Right lobe of liver (tissue), 6 donors: Measurements from ENCODE around the gene JAKMIP1. TPM values are rescaled to one million over a fixed set of nuclear protein-coding genes. Genes with fewer than 3 reads are reported as not detected.
"Not testable (repeated sequence)": the region's sequence is repeated elsewhere in the genome, so short reads cannot be mapped to it uniquely, and the experiment has no call there.

Experiments used
- ATAC-seq, 4 donors: fragments of 200-7000 bp; cut with Tn5 transposase; one replicate each; pipeline ENCODE4 v1.9.1; 2020; ENCODE audit warnings: mild to moderate bottlenecking in 4 of 4, moderate library complexity in 4 of 4
- DNase-seq, 3 donors: peaks; one replicate each; pipeline ENCODE4 v3.0.0-alpha.2; 2020
- H3K27ac ChIP-seq, 3 donors: fragments of 200-600 bp; one replicate each; pipeline ENCODE4 v1.8.0; 2022
- H3K27me3 ChIP-seq, 2 donors: fragments of 200-600 bp; one replicate each; pipeline ENCODE4 v1.8.0; 2022
- H3K36me3 ChIP-seq, 4 donors: fragments of 200-600 bp; sonication (generic) in 1 of 4; one replicate each; pipeline versions ENCODE4 v1.5.1 to v1.8.0; 2017 to 2022; ENCODE audit warnings: control low read depth in 1 of 4
- H3K4me1 ChIP-seq, 4 donors: fragments of 200-600 bp; sonication (generic) in 1 of 4; one replicate each; pipeline versions ENCODE4 v1.5.1 to v1.8.0; 2017 to 2022; ENCODE audit warnings: control low read depth in 1 of 4
- H3K4me3 ChIP-seq, 3 donors: fragments of 200-600 bp; one replicate each; pipeline ENCODE4 v1.8.0; 2022
- H3K9me3 ChIP-seq, 4 donors: fragments of 200-600 bp; sonication (generic) in 1 of 4; one replicate each; pipeline versions ENCODE4 v1.5.1 to v1.8.0; 2017 to 2022; ENCODE audit warnings: control low read depth in 1 of 4
- POLR2A ChIP-seq: fragments of 450-650 bp; IDR thresholded peaks from one replicate; pipeline ENCODE4 v1.6.1; 2017; ENCODE audit warnings: antibody characterized with exemption, mild to moderate bottlenecking
- WGBS: methylation state at CpG from one replicate; pipeline ENCODE4 v1.1.6; 2018; ENCODE audit warnings: low coverage, low lambda C conversion rate; ENCODE audit not compliant: insufficient coverage; ENCODE audit errors: missing lambda C conversion rate; 5-methylcytosine and 5-hydroxymethylcytosine counted together
- intact Hi-C, 2 donors: fragments of 100-400 bp; cut with DNase I; formaldehyde crosslinking; loops; one replicate each; pipeline versions ENCODE4 v1.11.2 to v1.14.1; 2022
- total RNA-seq, 6 experiments: library from RNA; depleted of rRNA in 2 of 6; stranded (reverse); fragments of >200 nt in 2 of 6; fragmentation: NEBNext Ultra II Directional in 3 of 6; extraction: Animal tissue kit (Norgen Biotek cat#: 25700) in 3 of 6; gene quantifications; one replicate each; pipeline versions ENCODE4 v1.1.0 to v1.2.4, GENCODE V29; 2016 to 2023
- TF ChIP-seq, protein P1 (sequence below), 4 donors: fragments of 200-600 bp in 3 of 4; fragments of 450-650 bp in 1 of 4; IDR thresholded peaks; one replicate each; pipeline versions ENCODE4 v1.5.1 to v1.8.0; 2016 to 2022; ENCODE audit warnings: antibody characterized with exemption in 4 of 4, mild to moderate bottlenecking in 2 of 4
- donor health status: DM: no; HTN: yes; CAD: no.
- donor health status: DM: no; HTN: no; CAD: no.
- donor health status: DM: no; HTN: no; CAD: no.
- donor health status: DM: no; HTN: yes; CAD: no.
- donor health status: DM: no; HTN: yes; CAD: no.

Gene JAKMIP1
- total RNA-seq, 6 experiments from 2014 or later, result 0.12 TPM; not detected in 5

DNA sequence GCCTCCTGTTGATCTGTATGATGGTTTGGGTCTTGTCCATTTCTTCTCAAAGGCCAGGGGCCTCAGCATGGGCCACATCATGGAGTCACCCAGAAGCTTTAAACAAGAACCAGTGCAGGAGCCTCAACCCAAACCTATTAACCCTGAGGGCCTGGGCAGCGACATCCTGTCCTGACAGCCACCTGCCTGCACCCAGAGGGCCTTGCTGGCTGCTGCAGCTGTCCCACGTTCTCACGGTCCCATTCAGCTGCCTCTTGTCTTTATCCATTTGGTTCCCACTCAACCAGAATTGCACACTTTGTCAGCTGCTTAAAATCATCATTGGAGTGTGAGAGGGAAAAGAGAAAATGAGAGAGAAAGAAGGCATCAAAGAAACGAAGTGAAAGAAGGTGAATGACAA is 203.7 kb downstream of the JAKMIP1 start:
- no peaks in the 10 kb centered on the region for H3K4me1 ChIP-seq
- no peak overlapping the region for H3K27ac ChIP-seq
- H3K27me3 ChIP-seq, result no peaks in the 10 kb centered on the region
- intact Hi-C loops, result loop anchor here in 1 of 2 donors (5.0 kb wide), 1 partner anchor 91 kb away; no protein-coding TSS in a partner anchor
- no peaks in the 10 kb centered on the region for H3K36me3 ChIP-seq
- WGBS, result 39% methylated on average over 4 of the region's 4 CpGs
- no peak overlapping the region for H3K4me3 ChIP-seq
- TF ChIP-seq, protein P1, sequence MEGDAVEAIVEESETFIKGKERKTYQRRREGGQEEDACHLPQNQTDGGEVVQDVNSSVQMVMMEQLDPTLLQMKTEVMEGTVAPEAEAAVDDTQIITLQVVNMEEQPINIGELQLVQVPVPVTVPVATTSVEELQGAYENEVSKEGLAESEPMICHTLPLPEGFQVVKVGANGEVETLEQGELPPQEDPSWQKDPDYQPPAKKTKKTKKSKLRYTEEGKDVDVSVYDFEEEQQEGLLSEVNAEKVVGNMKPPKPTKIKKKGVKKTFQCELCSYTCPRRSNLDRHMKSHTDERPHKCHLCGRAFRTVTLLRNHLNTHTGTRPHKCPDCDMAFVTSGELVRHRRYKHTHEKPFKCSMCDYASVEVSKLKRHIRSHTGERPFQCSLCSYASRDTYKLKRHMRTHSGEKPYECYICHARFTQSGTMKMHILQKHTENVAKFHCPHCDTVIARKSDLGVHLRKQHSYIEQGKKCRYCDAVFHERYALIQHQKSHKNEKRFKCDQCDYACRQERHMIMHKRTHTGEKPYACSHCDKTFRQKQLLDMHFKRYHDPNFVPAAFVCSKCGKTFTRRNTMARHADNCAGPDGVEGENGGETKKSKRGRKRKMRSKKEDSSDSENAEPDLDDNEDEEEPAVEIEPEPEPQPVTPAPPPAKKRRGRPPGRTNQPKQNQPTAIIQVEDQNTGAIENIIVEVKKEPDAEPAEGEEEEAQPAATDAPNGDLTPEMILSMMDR (IDR thresholded peaks at IDR 0.05), result no peak
- TF ChIP-seq POLR2A, result no peak
- H3K9me3 ChIP-seq, result no peaks in the 10 kb centered on the region
- DNase-seq, result no peak
- ATAC-seq, result no peak

DNA sequence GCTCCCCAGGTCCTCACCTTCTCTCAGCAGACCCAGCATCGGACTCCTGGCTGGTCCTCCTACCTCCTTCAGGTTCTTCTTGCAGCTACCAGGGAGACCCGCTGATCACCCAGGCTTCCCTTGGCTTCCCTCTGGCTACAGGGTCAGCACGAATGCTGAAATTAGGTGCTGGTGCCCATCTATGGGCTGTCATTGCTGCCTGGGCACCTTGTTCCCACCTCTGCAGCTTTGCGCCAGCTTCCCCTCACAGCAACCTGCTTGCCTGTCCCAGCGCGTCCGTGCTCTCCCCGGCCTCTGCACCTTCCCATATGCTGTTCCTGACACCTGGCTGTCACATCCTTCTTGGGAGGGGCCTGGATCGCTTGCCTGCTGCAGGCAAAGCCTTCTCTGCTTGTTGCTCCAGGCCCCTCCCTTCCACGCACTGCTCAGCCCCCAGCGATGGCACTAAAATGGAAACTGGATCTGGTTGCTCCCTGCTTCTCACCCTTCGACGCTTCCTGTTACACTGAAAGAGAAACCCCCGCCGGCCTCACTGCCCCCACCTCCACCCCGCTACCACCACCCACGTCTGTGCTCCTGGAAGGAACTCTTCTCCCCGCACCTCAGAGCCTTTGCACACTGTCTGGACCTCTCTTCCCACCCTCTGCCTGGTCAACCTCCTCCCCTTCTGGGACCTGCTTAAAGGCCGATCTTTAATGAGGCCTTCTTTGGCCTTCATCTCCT is 204.3 kb downstream of the JAKMIP1 start:
- no peak for DNase-seq
- WGBS, result 36% methylated on average over 12 of the region's 19 CpGs

DNA sequence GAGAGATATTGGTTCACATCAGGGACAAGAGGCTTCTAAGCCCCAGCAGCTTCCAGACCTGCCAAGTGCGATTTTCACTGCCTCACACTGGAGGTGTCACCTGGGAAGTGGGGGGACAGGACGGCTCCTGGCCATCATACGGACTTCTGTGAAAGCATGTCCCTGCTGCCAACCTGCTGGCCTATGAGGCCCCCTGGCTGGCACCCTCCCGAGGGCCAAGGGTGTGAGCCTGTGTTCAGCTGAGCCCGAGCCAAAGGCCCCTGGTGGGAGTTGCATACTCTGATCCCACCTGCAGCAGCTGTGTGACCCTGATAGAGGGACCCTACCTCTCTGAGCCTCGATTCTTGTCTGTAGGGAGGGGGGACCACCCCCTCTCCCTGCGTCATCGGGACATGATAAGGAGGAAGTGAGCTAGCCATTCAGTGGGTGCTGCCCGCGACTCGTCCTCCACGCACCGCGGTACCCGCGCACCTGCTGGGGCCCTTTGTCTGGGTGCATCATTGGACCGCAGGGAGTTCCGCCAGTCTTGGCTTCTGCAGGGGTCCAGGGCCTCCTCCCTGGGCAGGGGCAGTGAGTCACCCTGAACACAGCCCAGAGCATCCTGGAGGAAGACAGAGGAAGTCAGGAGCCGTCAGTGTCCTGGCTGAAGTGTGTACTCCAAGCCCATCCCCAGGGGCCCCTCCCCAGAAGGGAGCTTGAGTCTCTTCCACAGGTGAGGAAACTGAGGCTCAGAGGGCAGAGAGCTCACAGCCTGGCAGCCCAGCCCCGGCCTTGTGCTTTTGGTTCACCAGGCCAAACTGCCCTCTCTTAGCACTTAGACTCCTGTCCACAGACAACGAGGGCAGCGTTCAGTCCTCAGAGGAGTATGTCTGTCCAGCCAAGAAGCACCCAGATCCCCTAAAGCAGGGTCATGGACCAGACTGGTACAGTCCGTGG is 206.2 kb downstream of the JAKMIP1 start:
- no peaks in the 10 kb centered on the region for H3K36me3 ChIP-seq
- DNase-seq (no peak), ATAC-seq (no peak)
- 43% methylated on average over 4 of the region's 23 CpGs for WGBS
- H3K9me3 ChIP-seq, result no peaks in the 10 kb centered on the region
- H3K4me1 ChIP-seq, result no peaks in the 10 kb centered on the region
- no peak overlapping the region for H3K4me3 ChIP-seq
- H3K27me3 ChIP-seq, result no peaks in the 10 kb centered on the region
- TF ChIP-seq, protein P1 (IDR thresholded peaks at IDR 0.05), result no peak
- H3K27ac ChIP-seq, result no peak overlapping the region
- intact Hi-C loops, result no loop called here

More for the DNA sequence above, 204.3 kb downstream of the JAKMIP1 start:
- intact Hi-C loops, result loop anchor here in 1 of 2 donors (5.0 kb wide), 1 partner anchor 91 kb away; no protein-coding TSS in a partner anchor
- TF ChIP-seq POLR2A, result no peak
- TF ChIP-seq, protein P1 (IDR thresholded peaks at IDR 0.05), result no peak
- Histone ChIP-seq H3K9me3 (no peaks in the 10 kb centered on the region), H3K27ac (no peak overlapping the region), H3K4me3 (no peak overlapping the region), H3K27me3 (no peaks in the 10 kb centered on the region), H3K4me1 (no peaks in the 10 kb centered on the region), H3K36me3 (no peaks in the 10 kb centered on the region)
- no peak for ATAC-seq

DNA sequence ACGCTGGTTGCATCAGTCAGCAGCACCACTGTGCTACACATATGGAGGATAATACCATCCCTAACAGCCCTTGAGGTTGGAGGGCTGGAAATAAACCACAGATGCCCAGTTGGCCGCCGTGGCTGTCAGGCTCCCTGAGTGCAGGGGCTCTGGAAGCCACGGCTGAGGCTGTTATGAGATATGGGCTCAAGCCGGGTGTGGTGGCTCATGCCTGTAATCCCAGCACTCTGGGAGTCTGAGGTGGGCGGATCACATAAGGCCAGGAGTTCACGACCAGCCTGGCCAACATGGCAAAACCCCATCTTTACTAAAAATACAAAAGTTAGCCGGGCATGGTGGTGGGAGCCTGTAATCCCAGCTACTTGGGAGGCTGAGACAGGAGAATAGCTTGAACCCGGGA is 207.0 kb downstream of the JAKMIP1 start:
- H3K4me1 ChIP-seq, H3K27me3 ChIP-seq, H3K36me3 ChIP-seq, intact Hi-C loops, H3K27ac ChIP-seq, DNase-seq, H3K9me3 ChIP-seq, ATAC-seq, H3K4me3 ChIP-seq: not testable (repeated sequence)
- WGBS, result 51% methylated on average over 3 of the region's 9 CpGs
